Fibroblast of upper back skin (primary cell): ENCODE data around the gene EFCAB7.
"Not testable (repeated sequence)": the region's sequence is repeated elsewhere in the genome, so short reads cannot be mapped to it uniquely, and the experiment has no call there.

Source experiments
- DNase-seq: peaks from one replicate; pipeline ENCODE4 v3.0.0-alpha.2; 2013

EFCAB7 gene

DNA sequence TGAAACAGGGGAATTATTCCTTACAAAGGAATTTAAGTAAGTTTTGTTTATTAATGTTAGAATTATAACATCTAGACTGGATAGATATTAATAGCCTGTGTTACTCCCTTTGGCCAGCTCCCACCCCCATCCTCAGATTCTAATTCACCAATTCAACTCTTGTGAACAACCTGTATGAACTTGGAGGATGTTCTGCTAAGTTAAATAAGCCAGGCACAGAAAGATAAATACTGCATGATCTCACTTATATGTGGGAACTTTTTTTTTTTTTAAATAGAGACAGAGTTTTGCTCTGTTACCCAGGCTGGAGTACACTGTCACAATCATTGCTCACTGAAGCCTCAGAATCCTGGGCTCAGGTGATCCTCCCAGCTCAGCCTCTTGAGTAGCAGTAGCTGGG is 32.2 kb downstream of the EFCAB7 start:
- no peak for DNase-seq

- peak; percentile 45 for DNase-seq
Observed at GRCh38 chr1:63557365-63557987, 34.2 kb downstream of the EFCAB7 start.

GRCh38 chr1:63559357-63559756 is 36.0 kb downstream of the EFCAB7 start:
- no peak for DNase-seq

DNA sequence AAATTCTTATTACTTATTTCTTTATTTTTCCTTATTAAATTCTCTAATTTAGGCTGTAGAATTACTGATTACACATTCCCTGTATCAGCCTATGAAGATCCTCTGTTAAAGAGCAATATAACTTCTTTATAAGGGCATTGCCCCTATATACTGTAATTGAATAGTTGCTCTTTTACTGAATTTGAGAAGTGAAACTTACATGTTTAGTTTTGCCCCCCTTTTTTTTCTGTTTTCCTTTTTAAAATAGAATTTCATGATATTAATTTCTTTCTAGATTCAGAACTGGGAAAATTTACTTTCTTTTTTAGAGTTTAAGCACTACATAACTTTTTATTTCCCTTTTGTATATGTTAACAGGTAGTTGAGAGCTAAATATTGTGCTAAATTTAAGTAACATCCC is 40.4 kb downstream of the EFCAB7 start:
- DNase-seq, result no peak

GRCh38 chr1:63569068-63569467 is 45.7 kb downstream of the EFCAB7 start:
- DNase-seq, result no peak

- DNase-seq, result no peak
Observed at GRCh38 chr1:63569640-63570316, 46.5 kb downstream of the EFCAB7 start.

DNA sequence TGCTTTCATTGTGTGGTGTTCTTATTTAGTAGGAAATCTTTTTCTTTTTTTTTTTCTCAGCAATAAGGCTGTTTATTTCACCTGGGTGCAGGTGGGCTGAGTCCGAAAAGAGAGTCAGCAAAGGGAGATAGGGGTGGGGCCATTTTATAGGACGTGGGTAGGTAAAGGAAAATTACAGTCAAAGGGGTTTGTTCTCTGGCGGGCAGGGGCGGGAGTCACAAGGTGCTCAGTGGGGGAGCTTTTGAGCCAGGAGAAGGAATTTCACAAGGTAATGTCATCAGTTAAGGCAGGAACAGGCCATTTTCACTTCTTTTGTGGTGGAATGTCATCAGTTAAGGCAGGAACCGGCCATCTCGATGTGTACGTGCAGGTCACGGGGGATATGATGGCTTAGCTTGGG is 49.4 kb downstream of the EFCAB7 start:
- not testable (repeated sequence) for DNase-seq

DNA sequence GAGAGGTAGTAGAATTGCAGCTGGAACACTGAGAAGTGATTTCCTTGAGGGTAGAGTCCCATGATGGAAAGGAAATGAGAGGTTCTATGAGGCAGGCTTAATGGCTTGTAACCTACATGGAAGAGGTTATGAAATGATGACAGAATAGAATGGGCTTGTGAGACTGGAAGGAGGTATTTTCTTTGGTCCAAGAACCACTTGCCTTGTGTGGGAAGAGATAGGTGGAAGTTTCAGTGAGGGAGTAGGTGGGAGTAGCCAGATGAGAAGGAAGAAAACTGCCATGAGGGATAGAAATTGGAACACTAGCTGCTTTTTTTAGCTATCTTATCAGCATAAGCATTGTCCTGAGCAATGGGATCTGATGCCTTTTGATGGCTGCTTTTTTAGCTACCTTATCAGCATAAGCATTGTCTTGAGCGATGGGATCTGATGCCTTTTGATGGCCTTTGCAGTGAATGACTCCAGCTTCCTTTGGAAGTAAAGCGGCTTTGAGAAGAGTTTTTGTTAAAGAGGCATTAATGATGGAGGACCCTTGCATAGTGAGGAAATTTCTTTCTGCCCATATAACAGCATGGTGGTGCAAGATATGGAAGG is 51.0 kb downstream of the EFCAB7 start:
- DNase-seq, result not testable (repeated sequence)

DNA sequence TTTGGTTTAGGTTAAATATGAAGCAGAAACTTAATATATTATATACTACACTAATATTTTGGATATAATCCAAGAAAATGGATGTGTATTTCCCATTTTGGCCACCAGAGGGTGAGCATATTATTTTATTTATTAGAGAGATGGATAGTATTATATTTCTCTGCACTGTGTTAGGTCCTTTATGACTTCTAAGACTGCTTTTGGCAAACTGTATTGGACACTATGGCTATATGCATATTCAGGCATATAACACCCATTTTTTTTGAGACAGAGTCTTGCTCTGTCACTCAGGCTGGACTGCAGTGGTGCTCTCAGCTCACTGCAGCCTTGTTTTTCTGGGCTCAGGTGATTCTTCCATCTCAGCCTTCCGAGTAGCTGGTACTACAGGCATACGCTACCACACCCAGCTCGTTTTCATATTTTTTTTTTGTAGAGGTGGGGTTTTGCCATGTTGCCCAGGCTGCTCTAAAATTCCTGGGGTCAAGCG is 52.1 kb downstream of the EFCAB7 start:
- DNase-seq, result peak; percentile 42

- DNase-seq, result not testable (repeated sequence)
Observed at GRCh38 chr1:63586326-63586725, 63.0 kb downstream of the EFCAB7 start.

DNA sequence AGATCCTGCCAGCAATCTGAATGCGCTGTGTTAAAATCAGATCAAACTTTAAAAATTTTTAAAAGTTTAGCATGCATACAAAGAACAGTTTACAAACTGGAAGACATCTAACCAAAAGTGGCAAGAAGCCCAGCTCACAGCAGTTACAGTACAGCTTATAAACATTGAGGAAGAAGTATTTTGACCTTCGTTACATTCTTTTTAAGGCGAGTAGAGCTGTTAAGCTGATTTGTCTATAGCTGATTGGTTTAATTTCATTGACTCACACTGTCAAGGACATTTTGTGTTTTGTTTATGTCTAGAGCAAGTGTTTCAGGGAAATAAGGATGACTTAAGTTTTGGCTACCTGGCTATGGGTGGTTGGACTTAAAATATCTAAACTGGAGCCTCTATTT is 66.8 kb downstream of the EFCAB7 start:
- no peak for DNase-seq

DNA sequence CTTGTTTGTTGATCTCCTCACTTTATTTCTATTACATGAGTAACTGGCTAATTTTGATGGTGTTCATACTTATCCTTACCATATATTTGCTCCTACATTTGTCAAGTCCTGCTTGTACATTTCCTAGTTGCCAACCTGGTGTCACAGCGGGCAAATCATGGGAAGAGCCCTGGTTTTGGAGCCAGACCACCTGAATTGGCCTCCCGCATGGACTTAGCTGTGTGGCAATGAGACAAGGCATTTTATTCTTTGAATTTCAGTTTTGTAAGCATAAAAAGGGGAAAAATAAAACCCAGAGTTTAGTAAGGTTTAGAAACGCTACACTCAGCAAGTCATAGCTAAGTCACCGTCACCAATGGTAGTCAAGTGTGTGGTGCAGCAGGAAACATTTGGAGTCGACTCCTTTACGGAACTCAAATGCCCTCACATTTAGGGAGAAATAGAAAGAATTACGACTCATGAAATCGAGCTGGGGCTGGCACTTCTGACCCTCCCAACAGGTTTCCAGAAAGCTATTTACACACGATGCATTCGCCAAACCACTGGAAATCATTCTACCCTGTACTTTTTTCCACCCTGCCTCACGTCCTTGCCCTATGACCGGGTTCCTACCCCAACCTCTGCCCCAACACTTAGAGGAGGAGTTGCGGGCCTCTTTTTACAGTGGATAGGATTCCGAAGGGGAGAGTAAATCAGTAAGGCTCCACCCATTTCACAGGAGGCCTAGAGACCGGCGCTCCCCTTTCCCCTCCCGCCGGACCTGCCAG is 69.4 kb downstream of the EFCAB7 start:
- no peak for DNase-seq

DNA sequence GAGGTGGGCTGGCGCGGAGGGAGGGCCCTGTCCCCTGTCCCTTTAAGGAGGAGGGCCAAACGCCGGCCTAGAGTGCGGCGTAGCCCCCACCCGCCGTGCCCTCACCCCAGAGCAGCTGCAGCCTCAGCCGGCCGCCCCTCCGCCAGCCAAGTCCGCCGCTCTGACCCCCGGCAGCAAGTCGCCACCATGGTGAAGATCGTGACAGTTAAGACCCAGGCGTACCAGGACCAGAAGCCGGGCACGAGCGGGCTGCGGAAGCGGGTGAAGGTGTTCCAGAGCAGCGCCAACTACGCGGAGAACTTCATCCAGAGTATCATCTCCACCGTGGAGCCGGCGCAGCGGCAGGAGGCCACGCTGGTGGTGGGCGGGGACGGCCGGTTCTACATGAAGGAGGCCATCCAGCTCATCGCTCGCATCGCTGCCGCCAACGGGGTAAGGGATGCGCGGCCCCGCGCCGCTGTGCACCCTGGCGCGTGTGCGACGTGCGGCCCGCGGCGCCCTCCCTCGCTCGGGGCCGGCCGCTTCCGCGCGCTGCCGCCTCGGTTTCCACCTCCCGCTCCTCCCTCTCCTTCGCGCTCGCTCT is 70.1 kb downstream of the EFCAB7 start, which contains the start of gene PGM1:
TSS of gene PGM1 (plus strand) at position 109 of the 583 bp plus-strand sequence. CDS start at position 187, 78 bp downstream.
- DNase-seq, result peak; percentile 81

GRCh38 chr1:63593886-63594605 is 70.7 kb downstream of the EFCAB7 start:
- peak; percentile 71 for DNase-seq

DNA sequence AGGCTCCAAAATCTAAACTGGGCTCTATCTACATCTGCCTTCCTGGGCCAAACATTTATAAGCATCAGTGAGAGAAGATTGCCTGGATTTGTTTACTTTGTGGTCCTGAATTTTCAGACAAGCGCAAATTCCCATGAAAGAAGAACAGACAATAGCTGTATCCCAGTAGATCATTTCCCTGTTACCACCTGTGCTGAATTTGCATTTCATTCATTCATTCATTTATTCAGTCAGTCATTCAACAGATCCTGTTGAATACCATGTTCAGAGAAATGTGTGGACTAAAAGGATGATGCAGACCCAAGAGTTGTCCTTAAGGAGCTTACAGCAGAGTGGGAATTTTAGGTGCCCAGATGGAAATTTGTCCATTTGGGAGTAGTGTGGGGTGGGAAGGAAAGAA is 72.1 kb downstream of the EFCAB7 start:
- no peak for DNase-seq

DNA sequence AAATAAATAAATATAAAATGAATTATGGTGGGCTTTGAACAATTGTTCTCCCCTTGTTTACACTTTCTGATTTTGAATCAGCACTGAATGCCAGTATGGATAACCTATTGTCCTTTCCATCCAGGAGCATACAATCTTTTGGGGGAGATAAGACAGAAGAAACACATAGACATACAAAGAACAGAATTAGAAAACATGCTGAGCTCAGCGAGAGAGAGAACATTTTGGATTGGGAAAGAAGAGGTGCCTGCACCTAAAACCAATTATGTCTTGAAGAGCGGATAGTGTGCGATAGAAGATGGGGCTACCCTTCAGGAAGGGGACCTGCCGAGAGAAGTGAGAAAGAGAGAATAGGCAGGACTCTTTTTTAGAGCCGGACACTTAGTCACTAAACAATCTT is 76.5 kb downstream of the EFCAB7 start:
- DNase-seq, result no peak

DNA sequence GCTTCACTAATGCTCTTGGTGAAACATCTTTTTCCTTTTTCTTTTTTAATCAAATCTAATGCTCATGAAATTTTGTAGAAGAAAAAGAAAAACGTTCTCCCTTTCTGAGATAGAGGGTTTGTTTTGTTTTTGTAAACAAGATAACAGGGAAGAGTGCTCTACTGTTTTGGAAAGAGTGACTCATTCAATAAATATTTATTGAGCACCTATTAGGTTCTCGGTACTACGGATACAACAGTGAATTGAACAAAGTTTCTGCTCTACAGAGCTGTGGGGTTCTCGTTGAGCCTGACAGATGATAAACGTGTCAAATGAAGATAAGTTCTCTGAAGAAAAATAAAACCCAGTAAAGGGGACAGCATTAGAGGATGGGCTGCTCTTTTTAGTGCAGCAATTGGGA is 76.9 kb downstream of the EFCAB7 start:
- no peak for DNase-seq

DNA sequence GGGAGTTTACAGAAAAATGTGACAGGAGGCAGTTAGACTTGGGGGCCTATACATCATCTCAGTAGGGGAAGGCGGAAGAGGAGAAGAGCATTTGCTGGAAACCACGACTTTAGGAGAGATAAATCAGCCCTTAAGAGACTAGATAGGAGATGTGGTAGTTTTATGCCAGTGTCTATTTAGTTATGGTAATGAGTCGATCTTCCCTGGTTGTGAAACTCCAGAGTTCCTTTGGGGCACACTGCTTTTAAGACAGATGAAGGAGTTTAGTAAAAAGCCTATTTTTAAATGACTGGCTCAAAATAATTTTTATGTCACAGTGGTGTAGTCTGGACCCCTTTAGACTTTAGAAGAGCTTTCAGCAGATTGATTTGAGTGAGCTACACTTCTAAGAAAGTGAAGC is 77.7 kb downstream of the EFCAB7 start:
- DNase-seq, result no peak

DNA sequence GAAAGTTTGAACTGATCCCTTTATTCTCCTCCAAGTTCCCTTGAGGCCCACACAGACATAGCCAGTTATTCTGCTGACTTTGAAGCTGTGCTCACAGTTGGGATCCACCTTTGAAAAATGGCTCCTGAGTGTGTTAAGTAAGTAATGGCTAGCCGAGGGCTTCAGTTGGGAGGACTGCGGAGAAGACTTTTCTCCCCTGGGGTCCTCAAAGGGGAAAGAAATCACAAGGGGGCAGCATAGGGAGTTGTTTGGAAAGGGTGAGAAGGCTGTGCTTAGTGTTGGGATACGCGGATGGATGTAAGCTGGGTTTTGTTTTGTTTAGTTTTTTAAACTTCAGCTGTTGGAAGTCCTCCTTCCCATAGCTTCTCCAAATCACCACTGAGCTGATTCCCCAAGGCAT is 78.1 kb downstream of the EFCAB7 start:
- DNase-seq, result no peak

DNA sequence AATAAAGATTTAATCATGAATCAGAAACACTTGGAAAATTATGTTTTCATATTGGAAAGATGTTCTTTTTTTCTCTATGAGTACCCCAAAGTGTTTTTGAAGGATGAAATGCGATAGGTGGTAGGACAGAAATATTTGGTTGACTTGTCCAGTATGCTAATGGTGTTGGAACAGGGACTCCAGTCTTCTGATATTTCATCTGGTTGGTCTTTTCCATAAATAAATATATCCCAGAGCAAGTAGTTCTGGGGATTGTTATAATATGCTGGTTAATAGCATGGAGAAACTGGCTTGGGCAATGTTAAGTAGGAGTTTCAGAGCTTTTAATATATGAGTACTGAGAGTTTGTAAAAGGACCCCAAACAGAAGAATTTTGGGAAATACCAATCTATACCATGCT is 78.6 kb downstream of the EFCAB7 start:
- DNase-seq, result no peak

GRCh38 chr1:63602629-63603028 is 79.3 kb downstream of the EFCAB7 start:
- no peak for DNase-seq

DNA sequence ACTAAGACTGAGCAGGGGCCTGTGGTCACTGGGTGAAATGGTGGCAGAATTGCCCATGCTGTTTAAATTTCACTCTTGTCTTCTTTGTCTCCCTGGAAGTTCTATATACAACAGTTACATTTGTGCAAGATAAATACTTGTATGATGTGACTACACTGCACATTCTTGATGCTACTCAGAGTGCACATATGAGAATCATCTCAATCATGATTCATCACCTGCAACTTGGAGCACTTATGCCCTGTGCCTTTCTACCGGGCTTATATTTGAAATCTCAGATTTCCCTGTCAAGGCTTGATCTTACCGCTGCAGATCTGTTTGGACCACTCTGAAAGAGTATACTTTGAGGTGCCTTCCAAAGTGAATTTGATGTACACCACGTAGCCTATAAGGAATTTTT is 80.5 kb downstream of the EFCAB7 start:
- no peak for DNase-seq
